GM18870 (cell line): ENCODE data around the gene BMAL1.
A peak's percentile ranks its signal among the peaks of the same experiment; 100 is the strongest.

Experiments used
- ATAC-seq: cut with Tn5 transposase; IDR thresholded peaks from one replicate; pipeline ENCODE4 v1.9.1; 2021; ENCODE audit warnings: moderate library complexity; ENCODE audit not compliant: unreplicated experiment

BMAL1 gene

GRCh38 chr11:13314676-13315394 is 37.2 kb downstream of the BMAL1 start:
- no peak for ATAC-seq

GRCh38 chr11:13315517-13316432 is 38.2 kb downstream of the BMAL1 start:
- ATAC-seq: no peak

- ATAC-seq: peak; percentile 38
Measured at GRCh38 chr11:13316528-13316961, 39.0 kb downstream of the BMAL1 start.

GRCh38 chr11:13317293-13318080 is 39.9 kb downstream of the BMAL1 start:
- no peak for ATAC-seq

GRCh38 chr11:13318498-13319295 is 41.1 kb downstream of the BMAL1 start:
- ATAC-seq: peak; percentile 81

GRCh38 chr11:13320688-13321087 is 43.1 kb downstream of the BMAL1 start:
- ATAC-seq: no peak

- no peak for ATAC-seq
Measured at GRCh38 chr11:13321431-13321830, 43.8 kb downstream of the BMAL1 start.

- no peak for ATAC-seq
Measured at GRCh38 chr11:13324141-13324540, 46.6 kb downstream of the BMAL1 start.

GRCh38 chr11:13324709-13325108 is 47.1 kb downstream of the BMAL1 start:
- no peak for ATAC-seq

- no peak for ATAC-seq
Measured at GRCh38 chr11:13327421-13327820, 49.8 kb downstream of the BMAL1 start.

GRCh38 chr11:13328286-13328685 is 50.7 kb downstream of the BMAL1 start:
- ATAC-seq: no peak

- ATAC-seq: no peak
Measured at GRCh38 chr11:13329670-13330356, 52.2 kb downstream of the BMAL1 start.

- ATAC-seq: no peak
Measured at GRCh38 chr11:13332124-13332523, 54.5 kb downstream of the BMAL1 start.

GRCh38 chr11:13333456-13333957 is 55.9 kb downstream of the BMAL1 start:
- peak; percentile 59 for ATAC-seq

GRCh38 chr11:13334034-13334786 is 56.6 kb downstream of the BMAL1 start:
- no peak for ATAC-seq

- no peak for ATAC-seq
Measured at GRCh38 chr11:13335319-13335718, 57.7 kb downstream of the BMAL1 start.

- ATAC-seq: no peak
Measured at GRCh38 chr11:13336246-13336878, 58.8 kb downstream of the BMAL1 start.

- ATAC-seq: peak; percentile 35
Measured at GRCh38 chr11:13338019-13338426, 60.4 kb downstream of the BMAL1 start.
